ENCODE results near the gene VTI1A.
"Not testable (repeated sequence)": the region's sequence is repeated elsewhere in the genome, so short reads cannot be mapped to it uniquely, and the experiment has no call there.

VTI1A gene

DNA sequence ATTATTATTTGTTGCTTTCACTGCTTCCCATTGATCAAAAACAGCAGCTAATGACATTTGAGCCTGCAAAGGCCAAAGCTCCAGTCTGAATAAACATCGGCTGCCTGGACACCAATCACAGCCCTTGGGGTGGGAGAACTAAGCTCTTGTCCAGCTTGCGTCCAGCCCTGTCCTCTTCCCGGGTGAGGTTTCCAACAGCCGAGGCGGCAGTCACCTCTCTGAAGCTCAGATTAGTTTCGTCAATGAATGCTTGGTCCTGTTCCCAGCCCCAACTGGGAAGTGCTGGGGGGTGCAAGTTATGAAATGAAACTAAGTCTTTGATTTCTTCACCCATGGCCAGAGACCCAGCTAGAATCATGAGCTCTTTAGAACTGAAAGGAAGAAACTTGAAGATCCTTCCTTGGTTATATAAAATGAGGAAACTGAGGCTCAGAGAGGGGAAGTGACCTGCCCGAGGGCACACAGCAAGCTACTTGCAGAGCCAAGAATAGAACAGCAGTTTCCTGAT, 389.0 kb downstream of the VTI1A start:
- peak; percentile 74 for DNase-seq (ENCODE audit: low spot score)

DNA sequence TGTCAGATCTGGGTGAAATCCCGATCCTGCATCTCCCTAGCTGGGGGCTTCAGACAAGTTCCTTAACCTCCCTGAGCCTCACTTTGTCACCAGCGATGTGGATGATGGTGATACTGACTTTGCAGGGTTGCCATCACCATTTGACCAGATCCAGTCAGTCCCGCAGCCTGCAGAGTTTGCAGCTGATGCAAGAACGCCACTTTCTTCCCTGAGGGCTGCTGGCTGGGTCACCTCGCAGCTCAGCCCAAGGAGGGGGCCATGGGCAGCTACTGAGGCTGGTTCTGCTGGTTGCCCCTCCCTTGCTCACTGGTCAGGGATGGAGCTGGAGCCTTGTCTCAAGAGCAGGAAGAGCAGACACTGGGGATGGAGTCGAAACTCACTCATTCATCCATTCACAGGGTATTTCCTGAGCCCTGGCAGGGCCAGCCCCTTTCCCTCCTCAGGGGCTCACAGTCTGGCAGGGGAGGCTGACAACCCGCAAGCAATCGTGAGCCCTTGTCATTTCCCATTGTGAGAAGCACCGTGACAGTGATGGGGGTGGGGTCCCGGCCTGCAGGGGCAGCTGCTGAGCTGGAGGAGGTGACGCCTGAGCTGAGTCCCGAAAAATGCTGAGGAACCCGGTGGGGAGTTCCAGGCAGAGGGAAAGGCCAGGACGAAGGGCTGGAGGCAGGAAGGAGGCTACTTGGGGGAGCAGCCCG, 391.9 kb downstream of the VTI1A start:
- no peak for DNase-seq (ENCODE audit: low spot score)

DNA sequence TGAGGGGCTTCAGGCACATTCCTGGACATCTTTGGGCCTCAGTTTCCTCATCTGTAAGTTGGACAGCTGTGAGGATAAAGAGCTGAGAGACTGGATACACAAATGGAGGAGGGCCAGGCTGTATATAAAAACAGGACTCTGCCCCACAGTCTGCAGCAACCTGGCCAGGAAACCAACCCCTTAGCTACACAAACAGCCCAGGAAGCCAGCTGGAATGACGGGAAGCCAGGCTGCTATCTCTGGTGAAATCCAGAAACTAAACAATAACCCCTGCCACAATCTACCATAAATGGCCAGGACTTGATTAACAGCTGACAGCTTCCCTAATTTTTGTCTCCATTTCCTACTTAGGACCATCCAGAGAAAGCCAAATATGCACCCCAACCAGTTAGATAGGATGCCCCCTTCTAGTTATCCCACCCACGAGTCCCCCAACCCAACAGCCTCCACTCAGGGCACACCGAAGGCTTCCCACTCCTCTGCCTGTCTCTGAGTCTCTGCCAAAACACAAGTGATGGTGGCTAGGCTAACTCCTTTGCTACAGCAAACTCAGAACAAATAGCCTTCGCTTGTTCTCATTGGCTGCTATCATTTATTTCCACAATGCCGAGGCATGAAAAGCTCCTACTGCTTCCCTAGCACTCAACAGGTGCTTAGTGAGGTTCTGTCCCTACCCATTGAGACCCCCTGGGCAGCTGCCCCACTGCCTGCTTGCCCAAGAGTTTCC, 393.1 kb downstream of the VTI1A start:
- peak; percentile 45 for DNase-seq (ENCODE audit: low spot score)

DNA sequence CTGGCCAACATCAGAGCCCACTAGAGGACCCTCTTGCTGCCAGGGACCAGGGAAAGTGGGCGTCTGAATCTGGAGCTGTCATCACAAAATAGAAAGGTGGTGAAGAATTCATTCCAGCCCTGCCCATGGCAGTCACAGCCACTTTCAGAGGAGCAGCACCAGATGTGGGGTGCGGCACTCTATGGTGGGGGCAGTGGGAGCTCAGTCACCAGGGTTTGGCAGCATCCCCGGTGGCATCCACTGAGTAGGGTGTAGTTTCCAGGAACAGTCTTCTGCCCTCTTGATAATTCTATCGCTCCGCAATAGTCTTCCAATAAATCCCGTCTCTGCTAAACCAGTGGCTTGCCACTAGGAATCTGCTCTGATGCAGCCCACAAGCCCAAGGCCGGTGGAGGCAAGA, 394.5 kb downstream of the VTI1A start:
- no peak for DNase-seq (ENCODE audit: low spot score)

DNA sequence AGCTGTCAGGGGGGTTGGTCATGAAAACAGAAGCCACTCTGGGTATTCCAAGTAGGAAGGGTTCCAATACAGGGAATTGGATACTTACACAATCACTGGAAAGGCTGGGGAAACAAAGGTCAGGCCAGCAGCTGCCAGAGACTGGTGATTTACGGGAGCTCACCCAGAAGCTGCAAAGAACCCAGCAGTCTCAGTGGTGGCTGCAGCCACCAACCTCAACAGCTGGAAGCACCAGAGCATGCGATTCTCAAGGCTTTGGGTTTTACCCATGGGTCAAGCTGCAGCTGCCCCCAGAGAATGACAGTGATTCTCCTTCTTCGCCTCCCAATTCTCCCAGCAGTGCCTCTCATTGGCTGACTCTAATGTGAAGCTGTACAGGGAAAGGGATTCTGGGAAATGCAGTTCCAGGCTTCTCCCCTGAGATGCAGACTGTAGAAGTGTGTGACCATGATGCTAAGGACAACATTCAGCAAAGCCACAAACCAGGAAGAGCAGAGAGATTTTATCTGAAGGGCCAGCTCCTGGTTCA, 395.9 kb downstream of the VTI1A start:
- peak; percentile 53 for DNase-seq (ENCODE audit: low spot score)

DNA sequence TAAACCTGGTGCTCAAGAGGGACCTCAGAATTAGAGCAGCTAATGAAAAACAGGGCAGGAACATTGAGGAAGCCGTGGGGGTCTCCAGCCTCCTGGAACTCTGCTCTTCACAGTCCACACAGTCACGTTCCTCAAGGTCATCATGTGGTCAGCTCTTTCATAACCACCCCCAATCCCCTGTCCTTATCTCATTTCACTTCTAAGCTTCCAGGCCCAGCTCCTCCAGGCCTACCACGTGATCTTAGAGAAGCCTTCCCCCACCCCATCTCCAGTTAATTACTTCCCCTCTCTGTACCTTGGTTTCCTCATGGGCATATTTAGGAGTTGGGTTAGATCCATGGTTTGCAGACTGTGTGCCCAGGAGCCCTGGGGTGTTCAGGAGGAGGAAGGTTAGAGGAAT, 396.6 kb downstream of the VTI1A start:
- DNase-seq (ENCODE audit: low spot score) = peak; percentile 34

DNA sequence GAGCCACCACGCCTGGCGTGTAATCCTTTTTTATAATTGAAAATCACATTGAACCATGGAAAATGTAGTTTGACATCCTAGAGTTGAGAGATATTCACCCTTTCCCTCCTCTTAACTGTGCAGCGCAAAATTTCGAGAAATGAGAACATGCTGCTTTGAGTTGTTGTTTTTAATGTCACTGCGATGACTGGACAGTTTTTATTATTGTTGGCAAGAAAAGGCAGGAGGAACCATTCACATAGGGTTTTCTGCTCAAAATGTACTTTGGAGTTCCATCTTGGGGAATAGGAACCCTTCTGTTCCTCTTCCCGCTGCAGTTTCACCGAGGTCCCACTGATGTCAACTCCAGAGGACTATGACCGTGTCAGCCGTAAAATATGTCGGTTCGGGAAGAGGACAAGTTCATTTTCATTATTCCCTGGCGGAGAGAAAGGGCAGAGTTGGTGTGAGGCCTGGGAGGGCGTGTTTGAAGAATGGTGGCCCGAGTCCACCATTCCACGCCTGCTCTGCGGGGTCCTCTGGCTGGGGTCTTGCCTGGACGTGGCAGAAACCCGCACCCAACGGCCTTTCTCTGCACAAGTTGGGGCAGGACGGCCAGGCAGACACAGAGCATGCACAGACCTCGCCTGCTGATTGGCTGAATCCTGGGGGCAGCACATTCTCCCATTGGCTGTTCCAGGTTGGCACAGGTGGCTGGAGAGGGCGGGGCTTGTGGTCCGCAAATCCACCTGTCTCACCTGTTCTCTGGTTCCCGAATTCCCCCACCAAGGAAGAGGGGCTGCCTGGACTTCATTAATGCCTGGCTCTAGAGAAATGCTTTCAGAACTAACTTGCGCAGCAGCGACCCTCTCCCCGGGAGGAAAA, 397.9 kb downstream of the VTI1A start:
- DNase-seq (ENCODE audit: low spot score) = no peak

DNA sequence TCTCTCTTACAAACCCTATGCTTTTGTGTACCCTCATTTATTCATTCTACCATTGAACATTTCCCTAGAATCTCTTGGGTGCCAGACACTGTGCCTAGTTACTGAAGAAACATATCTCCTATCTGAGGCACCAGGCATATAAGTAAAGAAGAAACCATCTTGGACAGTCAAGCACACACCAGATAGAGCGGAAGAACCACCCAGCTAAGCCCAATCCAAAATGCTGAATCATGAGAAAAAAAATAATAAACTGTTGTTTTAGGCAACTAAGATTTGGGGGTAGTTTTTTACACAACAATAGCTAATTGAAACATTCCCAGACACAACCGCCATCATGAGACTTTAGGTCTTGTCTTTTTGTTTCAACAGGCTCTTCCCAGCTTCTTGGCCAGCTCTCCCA, 400.8 kb downstream of the VTI1A start:
- DNase-seq (ENCODE audit: low spot score) = no peak

DNA sequence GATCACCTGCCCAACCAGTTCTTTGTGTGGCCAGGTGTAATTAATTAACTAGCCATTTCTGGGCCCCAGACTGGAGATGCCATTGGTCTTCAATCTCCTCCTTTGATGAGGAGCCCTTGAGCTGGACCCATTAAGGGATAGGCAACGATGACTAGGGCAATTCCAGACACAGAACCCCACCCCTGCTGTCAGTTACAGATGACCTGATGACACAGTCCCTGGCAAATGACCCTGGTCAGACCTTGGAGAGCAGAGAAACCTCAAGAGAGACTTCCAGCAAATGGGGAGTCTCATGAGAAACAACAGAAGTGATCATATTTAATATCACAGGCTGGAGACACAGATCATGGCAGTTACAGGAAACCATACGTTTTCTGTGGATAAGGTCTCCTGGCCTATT, 401.2 kb downstream of the VTI1A start:
- DNase-seq (ENCODE audit: low spot score) = no peak

DNA sequence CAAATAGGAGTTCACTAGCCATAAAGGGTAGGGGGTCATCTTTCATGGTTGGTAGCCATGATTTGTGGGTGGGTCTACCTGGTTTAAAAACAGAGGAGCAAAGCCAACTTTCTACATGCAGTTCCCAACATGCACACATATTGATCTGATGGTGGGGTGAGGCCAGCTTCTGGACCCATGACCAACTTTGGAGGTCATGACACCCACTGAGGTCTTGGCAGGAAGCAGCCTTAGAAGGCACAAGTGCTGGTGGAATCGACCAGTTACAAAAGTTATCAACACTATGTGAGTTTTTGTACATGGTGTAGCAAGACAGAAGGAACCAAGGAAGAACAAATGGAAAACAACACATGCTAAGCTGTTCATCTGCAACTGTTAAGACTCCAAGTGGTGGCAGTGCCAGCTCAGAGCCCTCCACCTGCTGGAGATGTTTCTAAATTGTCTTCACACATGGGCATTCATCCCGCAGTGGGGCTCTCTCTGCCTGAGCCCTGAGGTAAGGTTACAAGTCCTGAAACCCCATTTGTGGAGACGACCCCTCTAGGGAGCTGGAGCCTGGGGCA, 401.9 kb downstream of the VTI1A start:
- no peak for DNase-seq (ENCODE audit: low spot score)

DNA sequence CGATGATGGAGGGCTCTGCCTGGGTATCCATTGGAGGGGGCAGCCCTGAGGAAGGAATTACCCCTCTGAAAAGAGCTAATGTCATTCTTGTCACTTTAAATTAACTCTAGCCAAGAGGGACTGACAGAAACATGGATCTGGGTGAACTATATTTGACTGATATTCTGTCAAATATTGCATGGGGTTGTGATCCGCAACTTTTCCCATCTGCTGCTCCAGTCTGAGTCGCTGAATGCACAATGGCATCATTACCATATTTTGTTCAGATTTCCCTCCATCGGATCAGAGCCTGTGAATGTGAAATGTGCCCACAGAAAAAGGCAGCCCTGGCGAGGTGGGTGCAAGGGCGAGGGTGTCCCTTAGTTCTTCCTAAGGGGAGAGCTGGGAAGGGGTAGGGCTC, 402.5 kb downstream of the VTI1A start:
- DNase-seq (ENCODE audit: low spot score) = no peak

DNA sequence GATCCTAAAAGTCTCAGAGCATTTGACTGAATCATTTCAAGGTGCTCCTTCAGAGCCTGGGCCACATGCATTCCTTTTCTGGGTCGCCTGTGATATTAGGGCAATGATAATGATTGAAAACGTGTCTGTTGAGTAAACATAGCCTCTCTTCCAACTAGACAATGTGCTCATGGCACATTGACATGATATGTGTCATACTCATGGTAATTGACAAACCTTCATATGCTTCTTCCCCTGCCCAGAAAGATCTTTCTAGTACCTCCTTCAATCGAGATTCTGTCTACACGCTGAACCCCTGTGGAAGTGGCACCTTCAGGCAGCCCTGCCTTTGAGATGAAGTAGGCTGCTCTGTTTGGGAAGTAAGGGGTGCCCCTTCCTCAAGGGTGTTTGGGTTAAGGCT, 404.2 kb downstream of the VTI1A start:
- DNase-seq (ENCODE audit: low spot score) = no peak

DNA sequence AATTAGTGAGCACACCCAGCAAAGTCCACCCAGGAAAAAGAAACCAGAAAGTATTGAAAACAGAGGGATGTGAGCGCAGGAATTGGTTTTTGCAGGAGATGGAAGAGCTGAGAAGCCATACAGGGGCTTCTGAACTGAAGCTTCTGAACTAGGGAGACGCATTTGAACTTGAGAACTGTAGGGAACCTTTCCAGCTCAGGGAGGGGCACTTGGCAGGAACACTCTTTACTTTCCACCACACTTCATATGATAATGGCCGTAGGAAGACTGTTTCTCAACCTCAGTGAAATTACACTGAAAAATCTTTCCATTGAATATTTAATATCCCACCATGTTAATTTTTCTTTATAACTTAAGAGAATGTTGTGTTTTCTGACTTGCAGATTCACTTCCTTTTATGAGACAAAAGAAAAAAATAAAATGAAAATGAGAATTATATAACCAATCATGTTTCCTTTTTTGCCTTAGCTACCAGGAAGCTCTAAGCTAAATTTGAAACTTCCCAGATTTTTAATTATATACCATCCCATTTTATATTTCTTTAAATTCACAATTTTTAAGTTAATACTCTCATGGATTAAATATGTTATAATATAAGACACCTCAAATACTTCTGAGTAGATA, 404.7 kb downstream of the VTI1A start:
- no peak for DNase-seq (ENCODE audit: low spot score)

DNA sequence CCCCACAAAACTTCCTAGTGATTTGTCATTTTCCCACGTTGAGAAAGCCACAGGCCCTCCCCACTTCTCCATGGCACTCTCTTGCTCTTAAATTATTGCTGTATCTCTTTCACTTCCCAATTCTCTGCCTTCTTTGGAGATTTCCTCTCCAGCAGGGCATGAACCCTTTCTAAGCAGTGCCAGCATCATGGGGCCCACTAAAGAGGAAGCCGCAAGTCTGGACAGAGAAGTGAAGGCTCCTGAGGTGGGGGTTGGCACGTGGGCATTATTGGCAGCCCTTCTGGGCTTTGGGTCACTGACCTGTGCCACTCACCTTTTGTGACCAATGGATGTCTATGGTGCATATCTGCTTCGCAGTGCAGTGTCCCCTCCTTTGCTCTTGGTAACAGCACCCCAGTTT, 405.3 kb downstream of the VTI1A start:
- no peak for DNase-seq (ENCODE audit: low spot score)

DNA sequence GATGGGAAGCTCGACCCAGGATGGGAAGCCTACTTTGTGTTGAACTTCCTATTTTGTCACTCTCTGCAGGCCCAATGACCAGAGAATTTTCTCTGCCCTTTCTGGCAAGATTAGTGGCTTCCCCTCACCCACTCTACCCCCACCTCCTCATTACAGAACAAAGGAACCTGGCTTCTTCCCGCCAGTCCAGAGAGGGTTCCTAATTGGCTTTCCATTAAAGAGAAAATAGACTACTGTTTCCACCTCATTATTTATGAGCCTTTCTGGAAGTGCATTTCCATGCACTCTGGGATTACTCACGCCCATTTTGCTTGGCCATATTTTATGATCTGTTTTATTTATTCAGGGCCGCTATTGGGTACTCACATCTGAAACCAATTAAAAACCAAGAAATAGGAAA, 408.1 kb downstream of the VTI1A start:
- no peak for DNase-seq (ENCODE audit: low spot score)

DNA sequence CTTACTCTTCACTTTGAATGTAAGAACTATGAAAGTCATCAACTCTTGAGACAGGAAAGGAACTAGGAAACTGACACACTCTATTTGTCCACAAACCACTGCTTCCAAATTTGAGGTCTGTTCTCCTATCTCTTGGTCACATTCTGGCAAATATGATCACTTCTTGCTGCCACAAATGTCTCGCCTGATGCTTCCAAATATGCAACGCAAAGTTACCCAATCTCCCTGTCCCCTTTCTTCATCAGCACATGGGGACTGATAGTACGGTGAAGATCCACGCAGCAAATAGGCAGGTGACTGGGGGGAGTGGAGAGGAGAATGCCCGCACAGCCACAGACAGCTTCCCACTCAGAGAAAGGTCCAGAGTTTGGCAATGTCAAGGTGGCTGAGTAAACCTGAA, 410.5 kb downstream of the VTI1A start:
- no peak for DNase-seq (ENCODE audit: low spot score)

DNA sequence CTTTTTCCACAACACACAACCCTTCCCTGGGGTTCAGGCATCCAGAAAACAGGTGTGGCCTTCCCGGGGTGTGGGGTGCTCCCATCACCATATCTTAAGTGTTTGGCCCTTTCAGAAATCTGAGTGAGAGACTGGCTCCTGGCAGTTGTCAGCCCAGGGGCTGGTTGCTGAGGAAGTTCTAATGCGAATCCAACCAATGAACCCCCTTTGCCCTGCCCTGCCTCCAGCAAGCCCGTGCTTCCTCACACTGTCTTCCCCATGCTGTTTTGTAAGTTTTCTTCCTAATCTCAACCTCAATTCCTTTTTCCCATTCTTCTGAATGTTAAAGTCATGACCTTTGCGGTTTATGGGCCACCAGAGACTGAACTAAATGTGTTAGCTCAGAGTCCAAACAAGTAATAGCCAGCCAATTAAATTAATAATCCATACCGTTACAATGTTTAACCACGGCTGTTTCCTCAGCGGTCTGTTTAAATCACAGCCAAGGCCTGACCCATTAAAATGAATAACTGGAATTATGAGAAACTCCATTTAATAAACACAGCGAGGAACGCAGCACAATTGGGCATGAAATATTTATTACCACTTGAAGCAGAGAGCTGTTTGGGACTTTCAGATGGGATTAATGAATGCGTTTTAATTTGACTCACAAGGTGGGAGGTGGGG, 412.1 kb downstream of the VTI1A start:
- DNase-seq (ENCODE audit: low spot score) = no peak

DNA sequence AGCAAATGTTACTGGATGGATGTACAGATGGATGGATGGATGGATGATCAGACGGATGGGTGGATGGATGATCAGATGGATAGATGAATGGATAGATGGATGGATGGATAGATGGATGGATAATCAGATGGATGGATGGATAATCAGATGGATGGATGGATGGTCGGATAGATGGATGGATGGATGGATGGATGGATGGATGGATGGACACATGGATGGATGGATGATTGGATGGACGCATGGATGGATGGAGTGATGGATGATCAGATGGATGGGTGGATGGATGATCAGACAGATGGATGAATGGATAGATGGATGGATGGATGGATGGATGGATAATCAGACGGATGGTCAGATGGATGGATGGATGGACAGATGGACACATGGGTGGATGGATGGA, 412.8 kb downstream of the VTI1A start:
- no peak for DNase-seq (ENCODE audit: low spot score)

DNA sequence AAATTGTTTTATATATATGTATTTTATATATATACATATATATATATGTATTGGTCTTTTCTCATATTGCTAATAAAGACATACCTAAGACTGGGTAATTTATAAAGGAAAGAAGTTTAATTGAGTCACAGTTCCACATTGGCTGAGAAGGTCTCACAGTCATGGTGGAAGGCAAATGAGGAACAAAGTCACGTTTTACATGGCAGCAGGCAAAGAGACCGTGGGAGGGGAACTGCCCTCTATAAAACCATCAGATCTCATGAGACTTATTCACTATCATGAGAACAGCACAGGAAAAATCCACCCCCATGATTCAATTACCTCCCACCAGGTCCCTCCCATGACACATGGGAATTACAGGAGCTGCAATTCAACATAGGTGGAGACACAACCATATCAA, 416.4 kb downstream of the VTI1A start:
- not testable (repeated sequence) for DNase-seq (ENCODE audit: low spot score)

Data from HuH-7 (cell line).